ENCODE measurements around the gene VAMP2.

The VAMP2 gene

GRCh38 chr17:8124350-8125153 lies 38.2 kb downstream of the VAMP2 start:
- Histone ChIP-seq H3K36me3 (ENCODE audit: insufficient read depth, low read length) (no peaks in the 10 kb centered on the region), H3K9me3 (ENCODE audit: low read length) (no peaks in the 10 kb centered on the region), H3K4me3 (ENCODE audit: low read length) (peak overlapping the region; percentile 85), H3K4me1 (ENCODE audit: insufficient read depth, low read length) (peaks cover 43% of the 10 kb centered on the region), H2AFZ (ENCODE audit: low read depth, low read length) (peak overlapping the region; percentile 41), H3K27me3 (ENCODE audit: insufficient read depth, low read length) (peaks cover 30% of the 10 kb centered on the region)

DNA sequence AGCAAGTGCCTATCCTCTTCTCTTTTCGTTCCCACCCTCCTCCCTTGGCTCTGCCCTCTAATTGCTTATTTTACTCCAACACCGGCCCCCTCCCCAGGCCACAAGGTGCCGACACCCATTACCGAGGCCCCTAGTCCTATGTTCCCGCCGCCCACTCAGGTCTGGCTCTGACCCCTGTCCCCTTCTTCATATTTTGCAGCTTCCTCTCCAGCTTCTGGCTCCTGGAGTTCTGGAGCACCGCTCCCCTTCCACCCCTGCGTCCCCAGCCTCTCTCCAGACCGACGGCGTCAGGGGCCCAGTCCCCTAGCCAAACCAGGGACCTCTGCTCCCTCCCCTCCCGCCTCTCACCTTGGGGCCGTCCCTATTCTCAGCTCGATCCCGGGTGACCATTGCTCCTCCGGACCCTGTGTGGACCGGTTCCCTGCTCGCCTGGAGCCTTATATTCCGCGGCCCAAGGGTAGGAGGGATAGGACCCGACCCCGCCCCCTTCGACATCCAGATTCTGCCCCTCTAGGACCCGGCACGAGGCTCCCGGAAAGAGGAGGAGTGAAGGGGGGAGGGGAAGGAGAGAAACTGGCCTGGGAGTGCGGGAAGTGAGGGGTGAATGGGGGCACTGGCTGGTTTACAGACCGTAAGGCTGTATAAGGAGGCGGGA lies 38.9 kb downstream of the VAMP2 start, which contains the start of gene HES7:
Gene HES7 (minus strand): TSS at position 412 of the 655 bp plus-strand sequence. CDS start 22 bp downstream, at position 390.
- Histone ChIP-seq H2AFZ (ENCODE audit: low read depth, low read length) (peak within 1 kb of the TSS; percentile 53), H3K27me3 (ENCODE audit: insufficient read depth, low read length) (peaks cover 30% of the 10 kb centered on the region), H3K4me3 (ENCODE audit: low read length) (peak within 1 kb of the TSS; percentile 85), H3K36me3 (ENCODE audit: insufficient read depth, low read length) (no peaks in the 10 kb centered on the region), H3K4me1 (ENCODE audit: insufficient read depth, low read length) (peaks cover 43% of the 10 kb centered on the region), H3K9me3 (ENCODE audit: low read length) (no peaks in the 10 kb centered on the region)

DNA sequence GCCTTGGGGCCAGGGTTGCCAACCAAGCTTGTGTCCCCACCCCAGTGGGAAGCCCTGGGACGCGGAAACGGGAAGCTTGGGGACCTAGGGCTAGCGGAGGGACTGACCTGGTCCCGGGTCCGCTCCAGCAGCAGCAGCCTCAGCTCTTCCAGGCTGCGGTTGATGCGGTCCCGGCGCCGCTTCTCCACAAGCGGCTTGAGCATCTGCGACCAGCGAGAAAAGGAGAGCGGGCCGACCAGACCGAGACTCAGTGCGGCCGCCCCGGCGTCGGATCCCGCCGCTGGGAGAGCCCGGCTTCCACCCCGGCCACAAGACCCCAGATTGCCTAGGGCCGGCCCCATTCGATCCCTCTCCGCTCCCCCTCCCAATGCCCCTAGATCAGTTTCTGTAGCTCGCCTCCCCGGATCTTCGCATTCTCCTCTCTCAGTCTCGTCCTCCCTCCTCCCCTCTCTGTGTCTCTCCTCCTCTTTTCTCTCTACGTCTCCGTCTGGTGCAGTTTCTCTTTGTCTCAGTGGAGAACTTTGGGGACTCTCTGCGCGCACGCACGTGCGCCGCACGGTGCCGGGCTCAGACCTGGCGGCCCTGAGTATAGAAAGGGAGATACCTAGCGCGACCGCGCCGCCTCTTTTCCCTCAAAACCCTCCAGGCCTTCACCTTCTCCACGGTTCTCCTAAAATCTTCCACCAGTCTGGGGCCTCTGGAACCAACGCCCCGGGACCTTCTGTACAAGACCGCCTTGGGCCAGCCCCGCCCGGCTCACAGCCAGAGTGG lies 39.6 kb downstream of the VAMP2 start:
- Histone ChIP-seq H3K36me3 (ENCODE audit: insufficient read depth, low read length) (no peaks in the 10 kb centered on the region), H3K4me3 (ENCODE audit: low read length) (peak overlapping the region; percentile 85), H3K9me3 (ENCODE audit: low read length) (no peaks in the 10 kb centered on the region), H2AFZ (ENCODE audit: low read depth, low read length) (peak overlapping the region; percentile 53), H3K27me3 (ENCODE audit: insufficient read depth, low read length) (peaks cover 30% of the 10 kb centered on the region), H3K4me1 (ENCODE audit: insufficient read depth, low read length) (peaks cover 47% of the 10 kb centered on the region)

- H3K4me3 ChIP-seq (ENCODE audit: low read length): peak overlapping the region; percentile 85
- H2AFZ ChIP-seq (ENCODE audit: low read depth, low read length): peak overlapping the region; percentile 69
- H3K9me3 ChIP-seq (ENCODE audit: low read length): no peaks in the 10 kb centered on the region
- no peaks in the 10 kb centered on the region for H3K36me3 ChIP-seq (ENCODE audit: insufficient read depth, low read length)
- peaks cover 30% of the 10 kb centered on the region for H3K27me3 ChIP-seq (ENCODE audit: insufficient read depth, low read length)
- H3K4me1 ChIP-seq (ENCODE audit: insufficient read depth, low read length): peaks cover 52% of the 10 kb centered on the region
Observed at GRCh38 chr17:8122422-8122923, 40.3 kb downstream of the VAMP2 start.

DNA sequence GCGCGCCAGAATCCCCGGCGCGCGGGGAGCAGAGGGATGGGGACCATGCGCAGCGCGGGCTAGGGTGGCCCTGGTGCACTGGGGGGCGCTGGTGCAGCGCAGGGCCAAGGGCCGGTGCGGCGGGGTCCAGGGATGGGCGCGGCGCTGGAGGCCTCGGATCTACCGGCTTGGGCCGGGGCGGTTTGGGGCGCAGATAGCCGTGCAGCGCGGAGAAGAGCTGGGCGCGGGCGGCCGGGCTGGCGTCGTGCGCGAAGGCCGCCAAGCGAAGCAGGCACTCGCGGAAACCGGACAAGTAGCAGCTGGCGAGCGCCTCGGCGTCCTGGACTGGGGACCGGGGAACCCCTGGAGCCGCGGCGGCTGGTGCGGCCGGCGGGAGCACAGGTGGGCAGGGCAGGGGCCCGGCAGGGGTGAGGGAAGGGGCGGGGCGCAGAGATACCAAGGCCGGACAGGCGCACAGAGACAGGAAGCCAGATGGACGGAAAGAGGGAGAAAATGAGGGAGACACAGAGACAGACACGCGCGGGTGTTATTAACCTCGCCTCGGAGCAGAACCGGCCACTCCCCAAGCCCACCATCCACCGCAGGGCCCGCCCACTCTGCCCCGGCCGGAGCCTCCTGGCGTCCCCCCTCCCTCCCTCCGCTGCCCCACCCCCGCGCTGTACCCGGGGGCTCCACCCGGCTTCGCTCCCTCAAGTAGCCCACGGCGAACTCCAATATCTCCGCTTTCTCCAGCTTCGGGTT lies 40.9 kb downstream of the VAMP2 start:
- H2AFZ ChIP-seq (ENCODE audit: low read depth, low read length): peak overlapping the region; percentile 69
- peaks cover 49% of the 10 kb centered on the region for H3K4me1 ChIP-seq (ENCODE audit: insufficient read depth, low read length)
- peak overlapping the region; percentile 85 for H3K4me3 ChIP-seq (ENCODE audit: low read length)
- H3K27me3 ChIP-seq (ENCODE audit: insufficient read depth, low read length): peaks cover 31% of the 10 kb centered on the region
- no peaks in the 10 kb centered on the region for H3K9me3 ChIP-seq (ENCODE audit: low read length)
- no peaks in the 10 kb centered on the region for H3K36me3 ChIP-seq (ENCODE audit: insufficient read depth, low read length)

GRCh38 chr17:8121407-8121680 lies 41.4 kb downstream of the VAMP2 start:
- Histone ChIP-seq H3K36me3 (ENCODE audit: insufficient read depth, low read length) (no peaks in the 10 kb centered on the region), H3K9me3 (ENCODE audit: low read length) (no peaks in the 10 kb centered on the region), H3K4me1 (ENCODE audit: insufficient read depth, low read length) (peaks cover 49% of the 10 kb centered on the region), H3K27me3 (ENCODE audit: insufficient read depth, low read length) (peaks cover 36% of the 10 kb centered on the region), H3K4me3 (ENCODE audit: low read length) (peak overlapping the region; percentile 85), H2AFZ (ENCODE audit: low read depth, low read length) (no peak overlapping the region)

DNA sequence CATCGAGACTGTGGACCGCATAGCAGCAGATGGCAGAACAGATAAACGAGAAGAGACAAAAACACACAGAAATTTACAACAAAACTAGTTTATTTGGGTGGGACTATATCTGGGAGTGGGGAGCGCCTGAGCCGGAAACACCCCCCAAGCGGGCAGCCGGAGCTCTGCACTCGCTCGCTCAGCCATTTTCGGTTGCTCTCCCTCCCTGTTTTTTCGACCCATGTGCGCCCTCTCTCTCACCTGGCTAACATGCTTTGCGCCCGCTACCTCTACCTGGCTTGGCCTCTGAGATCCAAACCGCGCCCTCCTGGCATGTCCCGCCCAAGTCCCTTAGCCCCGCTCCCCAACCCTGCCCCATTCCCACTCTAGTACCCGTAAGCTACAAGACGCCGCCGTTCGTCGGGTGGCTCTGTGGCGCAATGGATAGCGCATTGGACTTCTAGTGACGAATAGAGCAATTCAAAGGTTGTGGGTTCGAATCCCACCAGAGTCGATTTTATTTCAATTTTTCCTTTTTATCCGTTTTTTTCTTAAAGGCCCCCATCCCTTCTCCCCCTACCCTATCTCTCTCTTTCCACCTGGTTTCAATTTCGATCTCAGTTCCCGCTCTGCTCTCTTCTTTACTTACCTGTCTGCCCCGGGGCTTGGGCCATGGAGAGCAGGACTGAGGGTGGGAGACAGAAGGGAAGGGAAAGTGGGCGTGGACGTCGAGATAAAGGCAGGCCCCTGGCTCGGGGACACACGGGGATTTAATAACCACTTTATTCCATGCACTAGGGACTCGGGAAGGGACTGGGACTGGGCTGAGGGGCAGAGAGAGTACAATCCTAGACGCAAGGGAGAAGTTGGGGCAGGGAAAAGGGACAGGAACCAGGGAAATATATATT lies 42.0 kb downstream of the VAMP2 start:
- H3K36me3 ChIP-seq (ENCODE audit: insufficient read depth, low read length): no peaks in the 10 kb centered on the region
- H3K9me3 ChIP-seq (ENCODE audit: low read length): no peaks in the 10 kb centered on the region
- H2AFZ ChIP-seq (ENCODE audit: low read depth, low read length): no peak overlapping the region
- peaks cover 42% of the 10 kb centered on the region for H3K27me3 ChIP-seq (ENCODE audit: insufficient read depth, low read length)
- peak overlapping the region; percentile 85 for H3K4me3 ChIP-seq (ENCODE audit: low read length)
- peaks cover 46% of the 10 kb centered on the region for H3K4me1 ChIP-seq (ENCODE audit: insufficient read depth, low read length)

- Histone ChIP-seq H3K36me3 (ENCODE audit: insufficient read depth, low read length) (no peaks in the 10 kb centered on the region), H2AFZ (ENCODE audit: low read depth, low read length) (no peak overlapping the region), H3K4me3 (ENCODE audit: low read length) (peak overlapping the region; percentile 85), H3K4me1 (ENCODE audit: insufficient read depth, low read length) (peaks cover 41% of the 10 kb centered on the region), H3K27me3 (ENCODE audit: insufficient read depth, low read length) (peaks cover 46% of the 10 kb centered on the region), H3K9me3 (ENCODE audit: low read length) (no peaks in the 10 kb centered on the region)
Observed at GRCh38 chr17:8119581-8120519, 42.9 kb downstream of the VAMP2 start.

GRCh38 chr17:8118769-8119580 lies 43.8 kb downstream of the VAMP2 start:
- Histone ChIP-seq H2AFZ (ENCODE audit: low read depth, low read length) (peak overlapping the region; percentile 69), H3K36me3 (ENCODE audit: insufficient read depth, low read length) (no peaks in the 10 kb centered on the region), H3K27me3 (ENCODE audit: insufficient read depth, low read length) (peaks cover 39% of the 10 kb centered on the region), H3K4me3 (ENCODE audit: low read length) (peak overlapping the region; percentile 71), H3K9me3 (ENCODE audit: low read length) (no peaks in the 10 kb centered on the region), H3K4me1 (ENCODE audit: insufficient read depth, low read length) (peaks cover 32% of the 10 kb centered on the region)

DNA sequence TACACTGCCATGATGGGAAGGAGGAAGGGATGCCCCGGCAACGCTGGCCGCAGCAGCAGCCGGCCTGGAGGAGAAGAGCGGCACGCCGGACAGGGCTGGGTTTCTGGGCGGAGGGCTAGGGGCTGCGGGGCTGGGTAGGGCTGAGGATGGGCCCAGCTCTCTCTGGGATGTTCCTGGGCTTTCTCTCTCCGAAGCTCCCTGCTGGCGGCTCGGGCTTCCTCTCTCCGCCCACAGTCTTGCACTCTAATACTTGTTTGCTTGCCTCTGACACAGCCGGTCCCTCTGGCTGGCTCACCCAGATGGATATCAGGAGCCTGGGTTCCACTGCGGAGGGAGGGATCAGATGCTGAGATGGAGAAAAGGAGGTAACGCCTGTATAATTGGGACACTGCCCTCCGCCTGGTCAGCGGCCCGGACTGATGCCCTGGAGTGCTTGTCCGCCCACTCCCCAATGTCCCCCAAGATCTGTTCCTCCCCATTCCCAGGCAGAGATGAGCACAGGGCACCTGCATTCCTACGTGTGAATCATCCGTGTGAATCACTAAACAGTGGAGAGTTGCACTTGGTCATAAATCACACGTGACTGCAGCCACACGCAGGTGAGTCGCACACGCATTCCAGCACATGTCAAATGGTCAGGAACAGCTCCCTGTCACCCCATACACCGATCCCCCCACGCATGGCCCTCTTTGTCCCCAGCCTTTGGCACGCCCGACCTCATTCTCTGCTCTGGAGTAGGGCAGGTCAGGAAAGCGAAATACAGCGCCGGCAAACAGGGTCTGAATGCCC lies 44.6 kb downstream of the VAMP2 start, which contains the start of gene ALOXE3:
Gene ALOXE3 (minus strand): TSS at position 535 of the 789 bp plus-strand sequence. CDS start 524 bp downstream, at position 11.
- Histone ChIP-seq H3K4me3 (ENCODE audit: low read length) (peak within 1 kb of the TSS; percentile 71), H3K36me3 (ENCODE audit: insufficient read depth, low read length) (no peaks in the 10 kb centered on the region), H3K27me3 (ENCODE audit: insufficient read depth, low read length) (peaks cover 31% of the 10 kb centered on the region), H3K9me3 (ENCODE audit: low read length) (no peaks in the 10 kb centered on the region), H2AFZ (ENCODE audit: low read depth, low read length) (peak within 1 kb of the TSS; percentile 69), H3K4me1 (ENCODE audit: insufficient read depth, low read length) (peaks cover 24% of the 10 kb centered on the region)
